IMR-90 (cell line): Measurements from ENCODE around the gene ELAVL4. TPM values are rescaled to one million over a fixed set of nuclear protein-coding genes. Genes with fewer than 3 reads are reported as not detected.

Experiments
- ATAC-seq: fragments of 200-7000 bp; cut with Tn5 transposase; 2 replicates; pipeline ENCODE4 v1.9.1; 2020; ENCODE audit warnings: low read depth, mild to moderate bottlenecking, moderate library complexity
- BruUV-seq: library from RNA; stranded (reverse); fragments of 400-500 nt; replicated peaks from 2 replicates; lab custom pipeline; 2021; lab: Mats Ljungman, UMichigan
- CTCF ChIA-PET: fragments of 300-600 bp; formaldehyde crosslinking; extraction: SDS; loops from one replicate; lab custom pipeline; 2021; ENCODE audit warnings: antibody characterized with exemption; lab: Yijun Ruan, JAX
- POLR2A ChIA-PET: fragments of 300-600 bp; sonication (Branson Sonifier 250); formaldehyde crosslinking; loops from one replicate; lab custom pipeline; 2022; ENCODE audit warnings: antibody characterized with exemption; ENCODE audit not compliant: unreplicated experiment; lab: Charles Lee
- DNase-seq: peaks from one replicate; pipeline ENCODE4 v3.0.0; 2013
- H2AFZ ChIP-seq: replicated peaks from 2 replicates; pipeline ENCODE3; 2013; ENCODE audit warnings: low read length, mild to moderate bottlenecking; ENCODE audit not compliant: poor library complexity
- H2AK5ac ChIP-seq: 2 replicates; pipeline ENCODE4 v1.6.1; 2013; ENCODE audit warnings: low read depth, low read length, inconsistent platforms
- H2AK9ac ChIP-seq: replicated peaks from 2 replicates; pipeline ENCODE3; 2013; ENCODE audit warnings: mild to moderate bottlenecking, low read depth, low read length, moderate library complexity; ENCODE audit not compliant: poor library complexity
- H2BK120ac ChIP-seq: 2 replicates; pipeline ENCODE4 v1.6.1; 2013; ENCODE audit warnings: low read depth, low read length, inconsistent platforms
- H2BK15ac ChIP-seq: 3 replicates; pipeline ENCODE4 v1.6.1; 2013; ENCODE audit warnings: low read depth, low read length, inconsistent platforms
- H2BK20ac ChIP-seq: 2 replicates; pipeline ENCODE4 v1.6.1; 2013; ENCODE audit warnings: low read depth, mild to moderate bottlenecking, inconsistent platforms, low read length, moderate library complexity
- H2BK5ac ChIP-seq: 2 replicates; pipeline ENCODE4 v1.6.1; 2013; ENCODE audit warnings: mild to moderate bottlenecking, low read depth, low read length, inconsistent platforms; ENCODE audit not compliant: poor library complexity, severe bottlenecking
- H3K14ac ChIP-seq: replicated peaks from 2 replicates; pipeline ENCODE4 v1.6.1; 2013; ENCODE audit warnings: low read depth, low read length, inconsistent platforms
- H3K18ac ChIP-seq: 2 replicates; pipeline ENCODE4 v1.6.1; 2013; ENCODE audit warnings: low read depth, low read length, control low read depth
- H3K23ac ChIP-seq: 2 replicates; pipeline ENCODE4 v1.6.1; 2013; ENCODE audit warnings: low read depth, low read length, inconsistent platforms
- H3K27ac ChIP-seq: 2 replicates; pipeline ENCODE4 v1.5.1; 2013; ENCODE audit warnings: mild to moderate bottlenecking, control low read depth, low read length; ENCODE audit not compliant: insufficient read depth
- H3K27me3 ChIP-seq: 2 replicates; pipeline ENCODE4 v1.6.1; 2013; ENCODE audit warnings: low read length; ENCODE audit not compliant: control insufficient read depth, insufficient read depth
- H3K36me3 ChIP-seq: 2 replicates; pipeline ENCODE4 v1.6.1; 2013; ENCODE audit warnings: low read length, mixed read lengths; ENCODE audit not compliant: control insufficient read depth, insufficient read depth
- H3K4ac ChIP-seq: 2 replicates; pipeline ENCODE4 v1.6.1; 2013; ENCODE audit warnings: low read depth, low read length, inconsistent platforms
- H3K4me1 ChIP-seq: 2 replicates; pipeline ENCODE4 v1.6.1; 2013; ENCODE audit warnings: low read length, mixed read lengths; ENCODE audit not compliant: control insufficient read depth, insufficient read depth
- H3K4me2 ChIP-seq: 2 replicates; pipeline ENCODE4 v1.6.1; 2013; ENCODE audit warnings: low read depth, mild to moderate bottlenecking, control low read depth, low read length, moderate library complexity
- H3K4me3 ChIP-seq: 2 replicates; pipeline ENCODE4 v1.5.1; 2013; ENCODE audit warnings: low read depth, mild to moderate bottlenecking, control low read depth, low read length, moderate library complexity; ENCODE audit not compliant: insufficient read depth
- H3K56ac ChIP-seq: 2 replicates; pipeline ENCODE4 v1.6.1; 2013; ENCODE audit warnings: low read length, inconsistent platforms; ENCODE audit not compliant: insufficient read depth; ENCODE audit errors: extremely low read depth
- H3K79me1 ChIP-seq, 2 experiments: 2 replicates each; pipeline ENCODE4 v1.6.1; 2013; ENCODE audit warnings: low read length in 2 of 2, inconsistent platforms in 1 of 2, low read depth in 1 of 2
- H3K9ac ChIP-seq: 2 replicates; pipeline ENCODE4 v1.6.1; 2013; ENCODE audit warnings: low read depth, low read length, control low read depth
- H3K9me1 ChIP-seq: 2 replicates; pipeline ENCODE4 v1.6.1; 2013; ENCODE audit warnings: low read length, inconsistent platforms; ENCODE audit not compliant: insufficient read depth
- H3K9me3 ChIP-seq: 2 replicates; pipeline ENCODE4 v1.6.1; 2013; ENCODE audit warnings: low read length; ENCODE audit not compliant: control insufficient read depth, insufficient read depth
- H4K20me1 ChIP-seq: 2 replicates; pipeline ENCODE4 v1.6.1; 2013; ENCODE audit warnings: low read length, inconsistent platforms; ENCODE audit not compliant: insufficient read depth
- H4K5ac ChIP-seq: 2 replicates; pipeline ENCODE4 v1.6.1; 2013; ENCODE audit warnings: mild to moderate bottlenecking, low read depth, low read length, control low read depth
- H4K8ac ChIP-seq, 2 experiments: 2 replicates each; pipeline ENCODE4 v1.6.1; 2013; ENCODE audit warnings: low read depth in 2 of 2, low read length in 2 of 2, control low read depth in 1 of 2, inconsistent platforms in 1 of 2
- H4K91ac ChIP-seq: 2 replicates; pipeline ENCODE4 v1.6.1; 2013; ENCODE audit warnings: low read depth, low read length, inconsistent platforms; ENCODE audit not compliant: insufficient read depth
- FOS ChIP-seq: fragments of 150-350 bp; IDR thresholded peaks from 2 replicates; pipeline ENCODE4 v1.6.1; 2016; ENCODE audit warnings: low read depth, low read length
- MAZ ChIP-seq: IDR thresholded peaks from 2 replicates; pipeline ENCODE4 v1.6.1; 2012; ENCODE audit warnings: low read depth, mild to moderate bottlenecking, low read length, improper control_type of control experiment, moderate library complexity, borderline replicate concordance
- SMC3 ChIP-seq: fragments of 150-350 bp; IDR thresholded peaks from 2 replicates; pipeline ENCODE4 v1.6.1; 2016; ENCODE audit warnings: low read depth, mild to moderate bottlenecking, antibody characterized with exemption, low read length, moderate library complexity
- whole genome bisulfite sequencing, 2 experiments: methylation state at CpG; one replicate each; pipeline versions ENCODE4 v1.1.5 to v1.1.7; 2013; ENCODE audit warnings: missing lambda C conversion rate in 2 of 2; ENCODE audit not compliant: insufficient read length in 1 of 2; ENCODE audit errors: extremely low coverage in 2 of 2; 5-methylcytosine and 5-hydroxymethylcytosine counted together
- dilution Hi-C: fragments of 300-500 bp; cut with HindIII; formaldehyde crosslinking; loops from one replicate; pipeline ENCODE4 v1.14.3; 2018; ENCODE audit warnings: low sequenced_read_pairs; ENCODE audit not compliant: unreplicated experiment
- in situ Hi-C: fragments of 300-500 bp; cut with MboI; formaldehyde crosslinking; loops from 3 replicates; pipeline ENCODE4 v1.14.3; 2019; ENCODE audit warnings: low sequenced_read_pairs, inconsistent platforms, mixed read lengths
- intact Hi-C: fragments of 100-400 bp; cut with micrococcal nuclease; formaldehyde crosslinking; loops from 2 replicates; pipeline ENCODE4 v1.10.0; 2022
- polyA plus RNA-seq, 3 experiments: library from polyadenylated mRNA; depleted of rRNA; stranded (reverse); fragments of >200 nt; gene quantifications; 2 replicates each; pipeline ENCODE4 v1.2.3, GENCODE V29; 2012; ENCODE audit warnings: low replicate concordance in 1 of 3
- total RNA-seq: library from RNA; depleted of rRNA; stranded (reverse); fragments of >200 nt; gene quantifications from 2 replicates; pipeline ENCODE4 v1.2.3, GENCODE V29; 2012

The ELAVL4 gene
- total and polyA plus RNA-seq, 2 of the 4 experiments (the other 2 are of a cell fraction) = not detected

- Histone ChIP-seq H3K9me3 (no peaks in the 10 kb centered on the region; the same call in 1 of the 2 replicates), H3K4me1 (no peaks in the 10 kb centered on the region), H3K23ac (no peak overlapping the region), H2BK20ac (no peak overlapping the region), H2BK15ac (no peak overlapping the region), H3K4me3 (no peak overlapping the region), H4K20me1 (no peaks in the 10 kb centered on the region), H4K5ac (no peak overlapping the region), H3K4me2 (no peak overlapping the region), H3K18ac (no peak overlapping the region), H3K79me1 (no peaks in the 10 kb centered on the region), H2AFZ (no peak overlapping the region), H2AK5ac (no peak overlapping the region), H3K56ac (no peak overlapping the region), H2AK9ac (no peak overlapping the region), H3K14ac (no peak overlapping the region), H2BK5ac (no peak overlapping the region), H3K27ac (no peak overlapping the region), H3K9ac (no peak overlapping the region), H3K9me1 (no peaks in the 10 kb centered on the region), H4K91ac (no peak overlapping the region), H3K27me3 (no peaks in the 10 kb centered on the region), H4K8ac (no peak overlapping the region), H2BK120ac (no peak overlapping the region), H3K36me3 (no peaks in the 10 kb centered on the region), H3K4ac (no peak overlapping the region)
- dilution Hi-C loops = no loop called here
- no CpG with 5 or more reads among the region's 5 CpGs for WGBS, 2 experiments
- ATAC-seq (no peak), DNase-seq (no peak)
- TF ChIP-seq FOS (no peak), MAZ (no peak), SMC3 (no peak)
- POLR2A ChIA-PET = no interaction called here
- intact Hi-C loops = no loop called here
- no TSS peak for BruUV-seq
- in situ Hi-C loops = no loop called here
- CTCF ChIA-PET = no interaction called here
These were observed 18.4 kb downstream of the ELAVL4 start for GRCh38 chr1:50126927-50127715.
